ENCODE measurements around the gene VWA8. TPM values are rescaled to one million over a fixed set of nuclear protein-coding genes. Genes with fewer than 3 reads are reported as not detected.

VWA8 gene
- total and polyA plus RNA-seq, 2 of the 13 experiments (the other 11 are each of a cell fraction or from before 2014, with no cell fraction given) = 9.1 to 17.3 TPM

DNA sequence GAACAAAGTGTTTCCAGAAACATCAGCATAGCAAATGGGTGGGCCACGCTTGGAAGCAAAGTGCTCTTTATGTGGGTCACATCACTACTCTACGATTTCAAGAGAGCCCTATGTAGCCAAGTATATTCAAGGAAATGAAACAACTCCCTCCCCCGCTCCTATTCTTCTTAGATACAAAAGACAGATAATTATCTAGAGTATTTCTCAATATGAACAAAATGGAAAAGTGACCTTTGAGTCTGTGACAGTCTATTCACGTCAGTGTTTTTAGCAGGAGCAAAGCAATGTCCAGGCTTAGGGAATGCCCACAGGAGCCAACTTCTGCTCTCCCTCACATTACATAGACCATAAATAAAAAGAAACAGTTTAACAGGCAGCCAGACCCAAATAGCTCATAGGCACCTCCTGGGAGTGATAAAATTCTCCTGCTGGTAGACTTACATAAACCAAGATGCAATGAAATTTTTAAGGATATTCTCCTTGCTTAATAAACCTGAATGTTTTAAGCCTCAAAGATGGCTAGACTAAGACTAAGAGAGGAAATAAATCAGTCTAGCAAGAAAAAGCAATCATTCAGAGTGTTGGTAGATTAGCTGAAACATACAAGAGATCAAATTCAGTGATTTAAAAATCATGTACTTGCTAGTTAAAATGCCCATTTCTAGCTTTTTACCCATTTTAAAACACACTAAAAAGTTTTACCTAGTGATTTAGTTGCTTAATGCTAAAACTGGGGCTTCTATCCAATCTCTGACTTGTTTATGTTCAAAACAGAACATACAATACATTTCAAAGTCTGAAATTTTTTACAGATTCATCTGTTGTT, 320.7 kb downstream of the VWA8 start (continued):
- TF ChIP-seq ZNF83 (CRISPR knock-in tag; IDR thresholded peaks at IDR 0.05; ENCODE audit: borderline replicate concordance) (no peak), ELF3 (CRISPR knock-in tag; IDR thresholded peaks at IDR 0.05) (no peak), SMAD9 (CRISPR knock-in tag; IDR thresholded peaks at IDR 0.05) (no peak), ZNF670 (CRISPR knock-in tag; IDR thresholded peaks at IDR 0.05; ENCODE audit: borderline replicate concordance) (no peak), NFIB (CRISPR knock-in tag; IDR thresholded peaks at IDR 0.05; ENCODE audit: borderline replicate concordance) (no peak), GFI1 (CRISPR knock-in tag; IDR thresholded peaks at IDR 0.05; ENCODE audit: borderline replicate concordance) (no peak), MXI1 (IDR thresholded peaks at IDR 0.05; ENCODE audit: borderline replicate concordance, low read depth, low read length) (no peak), NFKB2 (CRISPR knock-in tag; IDR thresholded peaks at IDR 0.05; ENCODE audit: borderline replicate concordance) (no peak), NCOR1 (IDR thresholded peaks at IDR 0.05; ENCODE audit: borderline replicate concordance, low read length) (peak; percentile 64; the same call in 1 of the 2 replicates), PCBP1 (IDR thresholded peaks at IDR 0.05; ENCODE audit: borderline replicate concordance, low read depth, low read length) (no peak), ASH2L (IDR thresholded peaks at IDR 0.05; ENCODE audit: insufficient read length, low read depth, low read length) (peak; percentile 53), ZFX (CRISPR knock-in tag; IDR thresholded peaks at IDR 0.05; ENCODE audit: low read depth) (no peak), SMAD1 (CRISPR knock-in tag; IDR thresholded peaks at IDR 0.05; ENCODE audit: borderline replicate concordance, low read depth) (no peak)
- TF ChIP-seq, protein P1, sequence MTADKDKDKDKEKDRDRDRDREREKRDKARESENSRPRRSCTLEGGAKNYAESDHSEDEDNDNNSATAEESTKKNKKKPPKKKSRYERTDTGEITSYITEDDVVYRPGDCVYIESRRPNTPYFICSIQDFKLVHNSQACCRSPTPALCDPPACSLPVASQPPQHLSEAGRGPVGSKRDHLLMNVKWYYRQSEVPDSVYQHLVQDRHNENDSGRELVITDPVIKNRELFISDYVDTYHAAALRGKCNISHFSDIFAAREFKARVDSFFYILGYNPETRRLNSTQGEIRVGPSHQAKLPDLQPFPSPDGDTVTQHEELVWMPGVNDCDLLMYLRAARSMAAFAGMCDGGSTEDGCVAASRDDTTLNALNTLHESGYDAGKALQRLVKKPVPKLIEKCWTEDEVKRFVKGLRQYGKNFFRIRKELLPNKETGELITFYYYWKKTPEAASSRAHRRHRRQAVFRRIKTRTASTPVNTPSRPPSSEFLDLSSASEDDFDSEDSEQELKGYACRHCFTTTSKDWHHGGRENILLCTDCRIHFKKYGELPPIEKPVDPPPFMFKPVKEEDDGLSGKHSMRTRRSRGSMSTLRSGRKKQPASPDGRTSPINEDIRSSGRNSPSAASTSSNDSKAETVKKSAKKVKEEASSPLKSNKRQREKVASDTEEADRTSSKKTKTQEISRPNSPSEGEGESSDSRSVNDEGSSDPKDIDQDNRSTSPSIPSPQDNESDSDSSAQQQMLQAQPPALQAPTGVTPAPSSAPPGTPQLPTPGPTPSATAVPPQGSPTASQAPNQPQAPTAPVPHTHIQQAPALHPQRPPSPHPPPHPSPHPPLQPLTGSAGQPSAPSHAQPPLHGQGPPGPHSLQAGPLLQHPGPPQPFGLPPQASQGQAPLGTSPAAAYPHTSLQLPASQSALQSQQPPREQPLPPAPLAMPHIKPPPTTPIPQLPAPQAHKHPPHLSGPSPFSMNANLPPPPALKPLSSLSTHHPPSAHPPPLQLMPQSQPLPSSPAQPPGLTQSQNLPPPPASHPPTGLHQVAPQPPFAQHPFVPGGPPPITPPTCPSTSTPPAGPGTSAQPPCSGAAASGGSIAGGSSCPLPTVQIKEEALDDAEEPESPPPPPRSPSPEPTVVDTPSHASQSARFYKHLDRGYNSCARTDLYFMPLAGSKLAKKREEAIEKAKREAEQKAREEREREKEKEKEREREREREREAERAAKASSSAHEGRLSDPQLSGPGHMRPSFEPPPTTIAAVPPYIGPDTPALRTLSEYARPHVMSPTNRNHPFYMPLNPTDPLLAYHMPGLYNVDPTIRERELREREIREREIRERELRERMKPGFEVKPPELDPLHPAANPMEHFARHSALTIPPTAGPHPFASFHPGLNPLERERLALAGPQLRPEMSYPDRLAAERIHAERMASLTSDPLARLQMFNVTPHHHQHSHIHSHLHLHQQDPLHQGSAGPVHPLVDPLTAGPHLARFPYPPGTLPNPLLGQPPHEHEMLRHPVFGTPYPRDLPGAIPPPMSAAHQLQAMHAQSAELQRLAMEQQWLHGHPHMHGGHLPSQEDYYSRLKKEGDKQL (CRISPR knock-in tag; IDR thresholded peaks at IDR 0.05; ENCODE audit: low read depth) = no peak
- TF ChIP-seq, protein P2, sequence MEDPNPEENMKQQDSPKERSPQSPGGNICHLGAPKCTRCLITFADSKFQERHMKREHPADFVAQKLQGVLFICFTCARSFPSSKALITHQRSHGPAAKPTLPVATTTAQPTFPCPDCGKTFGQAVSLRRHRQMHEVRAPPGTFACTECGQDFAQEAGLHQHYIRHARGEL (CRISPR knock-in tag; IDR thresholded peaks at IDR 0.05) = no peak
- TF ChIP-seq, protein P3, sequence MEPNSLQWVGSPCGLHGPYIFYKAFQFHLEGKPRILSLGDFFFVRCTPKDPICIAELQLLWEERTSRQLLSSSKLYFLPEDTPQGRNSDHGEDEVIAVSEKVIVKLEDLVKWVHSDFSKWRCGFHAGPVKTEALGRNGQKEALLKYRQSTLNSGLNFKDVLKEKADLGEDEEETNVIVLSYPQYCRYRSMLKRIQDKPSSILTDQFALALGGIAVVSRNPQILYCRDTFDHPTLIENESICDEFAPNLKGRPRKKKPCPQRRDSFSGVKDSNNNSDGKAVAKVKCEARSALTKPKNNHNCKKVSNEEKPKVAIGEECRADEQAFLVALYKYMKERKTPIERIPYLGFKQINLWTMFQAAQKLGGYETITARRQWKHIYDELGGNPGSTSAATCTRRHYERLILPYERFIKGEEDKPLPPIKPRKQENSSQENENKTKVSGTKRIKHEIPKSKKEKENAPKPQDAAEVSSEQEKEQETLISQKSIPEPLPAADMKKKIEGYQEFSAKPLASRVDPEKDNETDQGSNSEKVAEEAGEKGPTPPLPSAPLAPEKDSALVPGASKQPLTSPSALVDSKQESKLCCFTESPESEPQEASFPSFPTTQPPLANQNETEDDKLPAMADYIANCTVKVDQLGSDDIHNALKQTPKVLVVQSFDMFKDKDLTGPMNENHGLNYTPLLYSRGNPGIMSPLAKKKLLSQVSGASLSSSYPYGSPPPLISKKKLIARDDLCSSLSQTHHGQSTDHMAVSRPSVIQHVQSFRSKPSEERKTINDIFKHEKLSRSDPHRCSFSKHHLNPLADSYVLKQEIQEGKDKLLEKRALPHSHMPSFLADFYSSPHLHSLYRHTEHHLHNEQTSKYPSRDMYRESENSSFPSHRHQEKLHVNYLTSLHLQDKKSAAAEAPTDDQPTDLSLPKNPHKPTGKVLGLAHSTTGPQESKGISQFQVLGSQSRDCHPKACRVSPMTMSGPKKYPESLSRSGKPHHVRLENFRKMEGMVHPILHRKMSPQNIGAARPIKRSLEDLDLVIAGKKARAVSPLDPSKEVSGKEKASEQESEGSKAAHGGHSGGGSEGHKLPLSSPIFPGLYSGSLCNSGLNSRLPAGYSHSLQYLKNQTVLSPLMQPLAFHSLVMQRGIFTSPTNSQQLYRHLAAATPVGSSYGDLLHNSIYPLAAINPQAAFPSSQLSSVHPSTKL (CRISPR knock-in tag; IDR thresholded peaks at IDR 0.05) = 0 out of 2 replicates have a peak, but pooled peaks have one; percentile 26
